OCI-LY7 (cell line): ENCODE results near the gene SLC5A12.

Experiments used
- CTCF ChIP-seq: fragments of 200-600 bp; sonication (generic); conservative IDR thresholded peaks from 2 replicates; pipeline ENCODE4 v1.5.1; 2014; ENCODE audit warnings: mild to moderate bottlenecking, antibody characterized with exemption, low read length, moderate library complexity, mixed read lengths
- EZH2phosphoT487 ChIP-seq: fragments of 200-600 bp; sonication (generic); IDR thresholded peaks from 2 replicates; pipeline ENCODE4 v1.6.1; 2018; ENCODE audit warnings: low read depth, borderline replicate concordance, mild to moderate bottlenecking, mixed run types, antibody characterized with exemption, low read length, moderate library complexity, mixed read lengths

DNA sequence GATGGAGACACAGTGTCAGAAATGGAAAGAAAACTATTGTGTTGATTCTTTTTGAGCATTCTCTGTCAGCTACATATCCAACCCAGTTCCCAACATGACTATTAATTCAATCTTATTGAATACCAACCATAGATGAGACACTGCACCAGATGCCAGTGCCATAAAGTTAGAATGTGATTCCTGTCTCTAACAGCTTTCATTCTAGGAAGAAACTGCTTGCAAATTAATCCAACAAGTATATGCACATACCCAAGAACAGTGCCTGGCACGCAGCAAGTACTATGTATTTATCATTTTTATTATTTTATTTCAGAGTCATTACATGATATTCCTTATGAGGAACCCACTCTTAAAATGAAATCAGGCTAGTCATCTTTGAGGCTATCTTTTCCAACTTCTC, 34.5 kb downstream of the SLC5A12 start:
- no peak for TF ChIP-seq CTCF
- no peak for TF ChIP-seq EZH2phosphoT487
